ENCODE measurements around the gene TGFBR2.

The TGFBR2 gene

GRCh38 chr3:30641416-30642251 is 35.2 kb downstream of the TGFBR2 start:
- TF ChIP-seq CTCF (IDR thresholded peaks at IDR 0.05) = no peak
- no peaks in the 10 kb centered on the region for H3K27me3 ChIP-seq
- H3K9me3 ChIP-seq = no peaks in the 10 kb centered on the region
- peak overlapping the region; percentile 94 for H3K27ac ChIP-seq
- H3K4me3 ChIP-seq (ENCODE audit: low read depth in 1 of 2, low read length in 1 of 2) = peak overlapping the region; percentile 44 to 53
- H3K4me1 ChIP-seq (ENCODE audit: control insufficient read depth in 1 of 2, insufficient read depth in 1 of 2, low read depth in 1 of 2, low read length in 1 of 2) = peaks cover 97 to 100% of the 10 kb centered on the region in 2 experiments
- H3K36me3 ChIP-seq = peaks cover 21% of the 10 kb centered on the region

DNA sequence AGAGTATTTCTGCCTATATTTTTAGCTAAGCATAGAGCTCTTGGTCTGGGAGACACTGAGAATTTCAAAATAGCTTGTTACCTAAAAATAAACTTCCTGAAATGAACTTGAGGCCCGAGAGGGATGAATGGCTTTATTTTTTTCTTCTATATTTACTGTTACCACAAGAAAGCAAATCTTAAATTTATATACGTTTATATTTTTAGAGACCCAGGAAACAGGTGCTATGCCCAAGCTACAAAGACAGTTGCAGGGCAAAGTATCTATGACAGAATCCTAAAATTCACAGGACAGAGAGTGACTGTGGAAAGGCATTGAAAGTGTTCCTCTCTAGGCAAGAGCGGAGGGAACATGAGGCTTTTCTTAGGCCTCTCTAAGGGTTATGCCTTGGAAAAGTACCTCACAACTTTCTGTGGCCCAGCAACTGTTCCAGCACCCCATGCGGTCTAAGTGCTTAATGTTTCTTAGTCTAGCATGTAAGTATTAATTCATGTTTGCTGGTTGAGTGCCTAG is 36.5 kb downstream of the TGFBR2 start:
- Histone ChIP-seq H3K27me3 (no peaks in the 10 kb centered on the region), H3K4me3 (ENCODE audit: low read depth in 1 of 2, low read length in 1 of 2) (peak overlapping the region in 1 of 2 experiments; percentile 53), H3K4me1 (ENCODE audit: control insufficient read depth in 1 of 2, insufficient read depth in 1 of 2, low read depth in 1 of 2, low read length in 1 of 2) (peaks cover 100% of the 10 kb centered on the region in 2 experiments), H3K9me3 (no peaks in the 10 kb centered on the region), H3K27ac (peak overlapping the region; percentile 94), H3K36me3 (peaks cover 32% of the 10 kb centered on the region)
- no peak for TF ChIP-seq CTCF (IDR thresholded peaks at IDR 0.05)

DNA sequence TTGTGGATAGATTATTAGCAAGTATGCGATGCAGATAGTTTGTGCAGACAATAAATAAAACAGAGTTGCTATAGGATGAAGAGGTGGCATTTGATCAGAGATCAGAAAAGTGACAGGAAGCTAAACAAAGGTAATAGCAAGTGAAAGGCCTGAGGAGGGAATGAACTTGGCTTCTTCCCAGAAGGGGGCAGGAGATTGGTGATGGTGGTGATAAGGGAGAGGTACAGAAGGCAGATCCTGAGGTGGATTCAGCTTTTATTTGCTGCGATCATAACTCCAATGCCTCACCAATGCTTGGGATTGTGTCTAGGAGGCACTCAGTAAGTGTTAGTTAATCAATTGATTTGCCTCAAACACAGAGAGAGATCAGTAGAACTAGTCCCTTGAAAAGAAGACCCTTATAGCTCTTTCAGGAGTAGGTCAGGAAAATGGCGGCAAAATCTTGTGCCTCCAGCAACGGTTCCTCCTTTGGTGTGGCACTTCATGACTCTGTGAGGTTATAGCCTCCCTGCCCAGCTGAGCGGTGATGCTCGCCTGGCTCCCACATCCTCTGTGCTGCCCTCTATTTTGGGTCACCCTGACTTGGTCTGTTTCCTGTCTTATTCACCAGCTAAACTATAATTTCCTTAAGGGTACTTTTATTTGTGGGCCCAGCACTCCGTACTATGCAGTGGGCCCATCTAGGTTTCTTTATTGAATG is 37.5 kb downstream of the TGFBR2 start:
- Histone ChIP-seq H3K4me1 (ENCODE audit: control insufficient read depth in 1 of 2, insufficient read depth in 1 of 2, low read depth in 1 of 2, low read length in 1 of 2) (peaks cover 100% of the 10 kb centered on the region in 2 experiments), H3K27ac (peak overlapping the region; percentile 94), H3K4me3 (ENCODE audit: low read depth in 1 of 2, low read length in 1 of 2) (peak overlapping the region; percentile 7 to 53), H3K9me3 (no peaks in the 10 kb centered on the region), H3K36me3 (peaks cover 40% of the 10 kb centered on the region), H3K27me3 (no peaks in the 10 kb centered on the region)
- no peak for TF ChIP-seq CTCF (IDR thresholded peaks at IDR 0.05)

DNA sequence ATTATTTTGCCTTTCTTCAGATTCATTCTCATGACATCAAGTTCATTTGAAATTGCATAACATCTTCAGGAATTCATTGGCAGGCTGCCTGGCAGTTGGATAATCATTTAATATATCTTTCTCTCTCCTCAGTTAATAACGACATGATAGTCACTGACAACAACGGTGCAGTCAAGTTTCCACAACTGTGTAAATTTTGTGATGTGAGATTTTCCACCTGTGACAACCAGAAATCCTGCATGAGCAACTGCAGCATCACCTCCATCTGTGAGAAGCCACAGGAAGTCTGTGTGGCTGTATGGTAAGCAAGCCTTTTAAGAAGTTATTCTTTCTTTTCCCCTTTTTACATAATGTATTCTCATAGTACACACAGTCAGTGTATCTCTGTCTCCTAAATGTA is 38.2 kb downstream of the TGFBR2 start:
- no peaks in the 10 kb centered on the region for H3K9me3 ChIP-seq
- no peaks in the 10 kb centered on the region for H3K27me3 ChIP-seq
- H3K36me3 ChIP-seq = peaks cover 43% of the 10 kb centered on the region
- peaks cover 100% of the 10 kb centered on the region in 2 experiments for H3K4me1 ChIP-seq (ENCODE audit: control insufficient read depth in 1 of 2, insufficient read depth in 1 of 2, low read depth in 1 of 2, low read length in 1 of 2)
- TF ChIP-seq CTCF (IDR thresholded peaks at IDR 0.05) = no peak
- peak overlapping the region; percentile 94 for H3K27ac ChIP-seq
- peak overlapping the region; percentile 7 to 53 for H3K4me3 ChIP-seq (ENCODE audit: low read depth in 1 of 2, low read length in 1 of 2)

DNA sequence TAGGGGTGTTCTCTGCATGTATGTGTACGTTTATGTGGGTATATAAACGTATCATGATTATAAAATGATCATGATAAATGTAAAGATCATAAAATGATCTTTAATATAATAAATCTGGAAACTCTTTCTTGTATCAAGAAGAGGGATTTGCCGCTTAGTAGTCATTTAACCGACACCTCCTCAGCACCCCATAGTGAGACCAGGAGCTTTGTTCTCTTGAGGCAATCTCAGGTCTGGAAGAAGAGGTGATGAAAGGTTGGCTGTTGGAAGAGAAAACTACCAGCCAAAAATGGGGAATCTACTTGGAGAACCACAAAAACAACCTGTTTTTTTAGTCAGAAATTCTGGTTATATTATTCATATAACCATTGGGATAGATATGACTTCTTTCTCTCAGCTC is 38.7 kb downstream of the TGFBR2 start:
- no peaks in the 10 kb centered on the region for H3K27me3 ChIP-seq
- peaks cover 47% of the 10 kb centered on the region for H3K36me3 ChIP-seq
- H3K4me3 ChIP-seq (ENCODE audit: low read depth in 1 of 2, low read length in 1 of 2) = peak overlapping the region in 1 of 2 experiments; percentile 53
- no peaks in the 10 kb centered on the region for H3K9me3 ChIP-seq
- peak overlapping the region; percentile 94 for H3K27ac ChIP-seq
- H3K4me1 ChIP-seq (ENCODE audit: control insufficient read depth in 1 of 2, insufficient read depth in 1 of 2, low read depth in 1 of 2, low read length in 1 of 2) = peaks cover 100% of the 10 kb centered on the region in 2 experiments
- no peak for TF ChIP-seq CTCF (IDR thresholded peaks at IDR 0.05)
